HG02943 (cell line): ENCODE measurements around the gene TET3.
"Not testable (repeated sequence)": the region's sequence is repeated elsewhere in the genome, so short reads cannot be mapped to it uniquely, and the experiment has no call there.

Experiments used
- ATAC-seq: cut with Tn5 transposase; IDR thresholded peaks from one replicate; pipeline ENCODE4 v1.9.1; 2021; ENCODE audit warnings: mild to moderate bottlenecking, low read depth, moderate library complexity; ENCODE audit not compliant: unreplicated experiment

Gene TET3

DNA sequence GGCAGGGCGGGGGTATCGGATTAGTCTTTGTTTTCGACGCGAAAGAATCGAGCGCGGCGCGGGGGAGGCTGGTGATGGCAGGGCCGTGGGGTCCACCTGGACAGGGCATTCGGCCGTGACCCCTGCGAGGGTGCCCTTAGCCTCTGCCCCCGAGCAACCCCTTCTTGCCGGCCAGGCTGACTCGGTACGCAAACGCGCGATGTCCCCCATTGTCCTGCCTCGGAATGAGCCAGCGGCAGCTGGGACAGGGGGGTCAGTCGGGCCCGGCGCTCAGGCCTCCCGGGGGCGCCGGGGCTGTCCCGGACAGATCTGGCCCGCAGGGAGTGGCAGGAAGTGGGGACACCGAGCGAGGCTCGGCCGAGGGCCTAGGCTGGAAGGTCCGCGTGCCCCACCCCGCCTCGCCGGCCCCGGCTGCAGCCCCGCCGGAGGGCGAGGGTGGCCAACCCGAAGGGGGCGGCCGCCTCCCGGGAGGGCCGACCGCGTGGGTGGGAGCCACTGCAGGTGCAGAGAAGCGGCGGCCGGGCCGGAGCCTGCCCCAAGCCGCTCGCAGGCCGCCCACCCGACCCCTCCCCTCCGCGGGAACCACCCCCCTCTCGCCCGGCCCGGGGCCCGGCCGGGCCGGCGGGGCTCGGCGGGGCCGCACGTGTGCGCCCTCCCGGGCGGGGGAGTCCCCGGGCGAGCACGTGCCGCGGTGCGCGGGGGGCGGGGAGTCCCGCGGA is at the start of gene TET3:
TET3 (plus strand) TSS at position 708 of the 719 bp plus-strand sequence. CDS start 1,494 bp downstream, outside the sequence.
- ATAC-seq = no peak

DNA sequence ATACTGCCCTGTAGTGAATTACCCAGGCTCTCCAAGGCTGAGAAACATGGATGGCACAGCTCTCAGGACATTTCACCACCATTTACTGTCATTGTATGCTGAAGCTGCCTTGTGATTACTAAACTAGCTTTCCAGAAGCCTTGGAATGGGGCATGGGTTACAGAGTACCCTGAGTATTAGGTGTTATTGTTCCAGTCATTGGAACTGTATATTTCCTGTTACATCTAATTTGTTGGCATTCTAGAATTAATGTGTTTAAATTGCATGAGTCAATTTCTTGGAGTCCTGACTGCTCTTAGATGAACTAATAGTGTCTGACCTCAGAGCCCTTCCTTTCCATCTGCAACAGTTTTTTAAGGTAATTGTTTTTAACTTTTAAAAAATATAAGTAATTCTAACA is 49.1 kb upstream of the TET3 start:
- no peak for ATAC-seq

DNA sequence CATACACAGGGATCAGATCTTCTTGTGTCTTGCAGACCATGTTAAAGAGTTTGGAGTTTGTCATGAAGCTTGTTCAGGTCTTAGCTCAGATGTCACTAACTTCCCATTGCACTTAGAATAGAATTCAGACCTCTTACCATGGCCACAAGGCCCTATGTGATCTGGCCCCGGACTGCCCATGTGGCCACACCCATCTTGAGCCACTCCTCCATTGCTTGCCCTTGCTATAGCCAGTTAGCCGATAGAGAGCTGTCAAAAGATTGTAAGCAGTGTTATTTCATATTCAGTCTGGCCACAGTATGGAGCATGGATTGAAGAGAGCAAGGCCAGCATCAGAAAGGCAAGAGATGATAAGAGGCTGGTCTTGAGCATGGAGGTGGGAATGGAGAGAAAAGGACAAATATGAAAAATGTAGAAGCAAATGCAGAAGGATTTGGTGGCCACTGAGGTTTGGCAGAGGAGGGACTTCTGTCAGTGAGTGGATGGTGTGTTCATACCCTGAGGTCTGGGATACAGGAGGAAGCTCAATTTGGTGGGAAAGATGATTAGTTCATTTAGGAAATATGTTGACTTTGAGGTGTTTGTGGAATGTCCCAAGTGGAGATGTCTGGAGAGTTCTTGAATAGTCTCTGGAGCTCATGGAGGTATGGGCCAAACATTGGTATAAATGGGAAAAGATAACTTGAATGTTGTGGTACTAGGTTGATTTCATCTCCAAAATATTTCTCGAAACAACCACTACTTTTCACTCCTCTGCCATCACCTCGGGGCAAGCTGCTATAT is 47.4 kb upstream of the TET3 start:
- ATAC-seq = no peak

DNA sequence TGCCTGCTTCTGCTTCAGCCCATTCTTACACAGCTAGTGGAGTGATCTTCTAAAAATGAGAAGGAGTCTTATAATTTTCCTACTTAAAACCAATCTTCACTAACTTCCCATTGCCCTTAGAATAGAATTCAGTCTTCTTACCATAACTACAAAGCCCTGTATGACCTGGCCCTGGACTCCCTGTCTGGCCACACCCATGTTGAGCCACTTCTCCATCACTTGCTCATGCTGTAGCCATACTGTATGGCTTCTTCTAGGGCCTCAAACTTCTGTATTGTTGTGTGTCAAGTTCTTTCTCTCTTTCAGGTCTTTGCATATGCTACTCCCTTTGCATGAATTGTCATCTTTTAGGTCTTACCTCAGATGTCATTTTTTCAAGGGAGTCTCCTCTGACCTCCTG is 46.8 kb upstream of the TET3 start:
- no peak for ATAC-seq

DNA sequence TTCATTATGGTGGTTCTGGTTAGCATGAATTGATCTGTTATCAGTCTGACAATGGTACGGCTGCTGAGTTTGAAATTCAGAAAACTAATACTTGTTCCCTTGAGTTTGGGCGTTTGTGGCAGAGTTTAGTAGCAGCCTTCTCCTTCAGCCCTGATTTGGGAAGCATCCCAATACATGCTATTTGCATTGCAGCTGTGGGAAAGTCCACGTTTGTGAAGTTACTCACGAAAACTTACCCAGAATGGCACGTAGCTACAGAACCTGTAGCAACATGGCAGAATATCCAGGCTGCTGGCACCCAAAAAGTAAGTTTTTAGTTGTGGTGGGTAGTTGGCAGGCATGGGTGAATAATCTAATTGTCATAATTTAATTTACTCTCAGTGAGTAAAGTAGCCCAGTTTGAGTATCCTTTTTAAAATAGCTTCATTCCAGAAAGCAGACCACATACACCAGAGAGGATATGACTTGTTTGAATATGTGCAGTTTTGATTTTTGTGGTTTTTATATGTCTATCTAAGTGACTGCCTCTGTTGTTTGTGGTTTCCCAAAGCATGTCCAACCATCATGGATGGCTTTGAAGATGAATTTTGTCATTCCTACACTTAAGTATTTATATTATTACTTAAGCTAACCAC is 45.9 kb upstream of the TET3 start:
- no peak for ATAC-seq

DNA sequence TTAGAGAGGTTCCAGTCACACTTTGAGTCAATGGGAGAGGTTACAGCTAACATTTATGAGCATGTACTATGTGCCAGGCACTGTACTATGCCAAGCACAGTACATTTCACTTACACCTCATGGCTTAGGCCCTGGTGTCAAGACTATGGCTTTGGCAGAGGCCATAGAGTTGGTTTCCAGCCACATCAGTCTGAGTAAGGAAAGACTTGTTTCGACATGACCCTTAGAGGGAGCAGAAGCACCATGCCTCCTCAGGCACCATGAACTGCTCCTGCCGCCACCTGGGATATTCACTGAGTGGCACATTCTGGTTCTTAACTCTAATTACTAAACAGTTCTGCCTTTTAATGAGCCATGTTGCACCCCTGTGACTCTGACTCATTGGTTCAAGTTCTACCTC is 45.3 kb upstream of the TET3 start:
- no peak for ATAC-seq

DNA sequence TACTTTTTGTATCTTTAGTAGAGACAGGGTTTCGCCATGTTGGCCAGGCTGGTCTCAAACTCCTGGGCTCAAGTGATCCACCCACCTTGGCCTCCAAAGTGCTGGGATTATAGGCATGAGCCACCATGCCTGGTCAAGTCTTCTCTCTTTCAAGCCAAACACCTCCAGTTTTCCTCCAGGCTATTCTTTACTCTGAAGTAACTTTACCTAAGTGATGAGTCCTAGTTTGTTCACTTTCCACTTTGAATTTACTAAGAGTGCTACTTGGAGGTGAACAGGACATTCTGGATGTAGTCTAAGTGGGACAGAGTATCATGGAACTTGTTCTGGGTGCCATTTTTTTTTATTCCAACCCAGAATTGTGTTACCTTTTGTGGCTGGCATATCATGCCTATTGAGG is 44.6 kb upstream of the TET3 start:
- not testable (repeated sequence) for ATAC-seq

DNA sequence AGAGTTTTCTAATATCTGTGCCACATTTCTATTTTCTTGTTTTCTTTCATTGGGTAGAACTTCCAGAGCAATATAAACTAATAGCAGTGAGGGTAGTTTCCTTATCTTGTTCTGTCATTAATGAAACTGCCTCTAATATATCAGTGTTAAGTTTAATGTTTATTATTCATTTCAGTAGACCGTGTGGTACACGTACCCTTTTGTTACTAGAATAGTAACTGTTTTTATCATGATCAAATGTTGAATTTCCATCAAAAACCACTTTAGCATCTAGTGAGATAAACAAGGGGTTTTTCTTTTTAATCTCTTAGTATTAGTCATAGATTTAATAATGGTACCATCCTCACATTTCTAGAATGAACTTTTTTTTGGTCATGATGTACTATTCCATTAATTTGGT is 42.0 kb upstream of the TET3 start:
- no peak for ATAC-seq

DNA sequence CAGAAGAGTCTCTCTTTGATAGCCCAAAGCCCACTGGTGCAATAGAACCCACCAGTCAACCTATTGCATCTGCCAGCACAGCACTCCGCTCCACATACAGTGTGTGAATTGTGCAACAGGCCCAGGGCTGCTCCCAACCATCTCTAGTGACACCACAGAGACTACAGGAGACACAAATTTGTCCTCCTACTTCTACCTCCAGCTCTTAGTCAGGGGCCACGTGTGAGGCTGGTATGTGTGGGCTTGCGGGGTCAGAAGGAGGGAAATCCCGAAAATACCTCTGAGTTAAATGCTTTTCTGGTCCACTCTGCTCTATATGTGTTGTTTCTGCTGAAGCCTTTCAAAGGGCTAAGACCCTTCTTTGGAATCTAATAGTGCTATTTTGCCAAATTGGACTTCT is 40.0 kb upstream of the TET3 start:
- no peak for ATAC-seq

DNA sequence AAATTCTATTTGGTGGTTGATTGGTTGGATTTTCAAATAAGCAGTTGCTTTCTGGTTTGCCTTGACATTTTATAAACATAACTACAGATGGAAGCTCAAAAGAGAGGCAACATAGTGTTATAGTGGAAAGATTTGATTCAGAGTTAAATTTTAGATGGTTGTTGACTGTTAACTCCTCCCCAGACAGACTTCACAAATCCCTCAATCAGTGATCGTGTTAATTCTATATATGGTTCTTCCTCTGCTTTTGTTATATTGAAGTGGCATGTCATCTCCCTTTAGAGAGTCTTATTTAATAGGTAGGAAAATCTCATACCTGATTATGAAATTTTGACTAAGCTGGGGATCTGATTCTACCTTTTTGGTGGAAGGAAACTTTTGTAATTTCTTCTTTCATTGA is 38.5 kb upstream of the TET3 start:
- ATAC-seq = no peak

DNA sequence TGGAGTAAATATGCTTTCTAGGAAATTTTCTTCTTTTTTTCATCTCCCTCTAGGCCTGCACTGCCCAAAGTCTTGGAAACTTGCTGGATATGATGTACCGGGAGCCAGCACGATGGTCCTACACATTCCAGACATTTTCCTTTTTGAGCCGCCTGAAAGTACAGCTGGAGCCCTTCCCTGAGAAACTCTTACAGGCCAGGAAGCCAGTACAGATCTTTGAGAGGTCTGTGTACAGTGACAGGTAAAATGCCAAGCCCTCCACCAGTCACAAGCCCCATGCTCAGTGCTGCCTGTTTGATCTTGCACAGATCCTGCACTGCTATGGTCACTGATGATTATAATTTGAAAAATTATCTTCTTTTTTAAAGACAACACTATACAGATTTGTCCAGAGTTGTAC is 38.0 kb upstream of the TET3 start:
- no peak for ATAC-seq

DNA sequence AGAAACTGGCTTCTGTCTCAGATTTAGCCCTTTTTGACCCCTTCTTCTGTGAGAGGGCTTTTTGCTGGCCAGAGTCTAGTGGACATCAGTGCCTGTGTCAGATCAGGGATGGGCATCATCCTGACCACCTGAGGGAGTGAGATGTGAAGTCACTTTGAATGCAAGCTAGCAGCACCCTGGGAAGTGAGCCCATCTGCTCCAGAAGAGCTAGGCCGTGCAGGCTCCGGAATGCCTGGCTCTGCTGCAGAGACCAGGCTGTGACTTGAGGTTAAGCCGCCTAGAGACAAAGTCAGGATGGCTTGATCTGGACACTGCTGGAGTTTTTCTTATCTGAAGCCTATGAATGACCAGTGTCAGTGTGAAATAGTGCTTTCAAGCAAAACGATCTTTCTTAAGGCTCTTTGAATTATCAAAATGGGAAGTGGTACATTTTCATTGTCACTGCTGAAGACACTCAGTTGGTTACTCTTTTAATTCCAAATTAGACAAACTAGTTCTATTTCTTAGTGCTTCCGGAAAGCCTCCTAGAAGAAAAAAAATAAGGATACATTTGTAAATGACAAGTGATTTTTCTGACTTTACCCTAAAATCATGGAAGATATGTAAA is 37.2 kb upstream of the TET3 start:
- no peak for ATAC-seq

DNA sequence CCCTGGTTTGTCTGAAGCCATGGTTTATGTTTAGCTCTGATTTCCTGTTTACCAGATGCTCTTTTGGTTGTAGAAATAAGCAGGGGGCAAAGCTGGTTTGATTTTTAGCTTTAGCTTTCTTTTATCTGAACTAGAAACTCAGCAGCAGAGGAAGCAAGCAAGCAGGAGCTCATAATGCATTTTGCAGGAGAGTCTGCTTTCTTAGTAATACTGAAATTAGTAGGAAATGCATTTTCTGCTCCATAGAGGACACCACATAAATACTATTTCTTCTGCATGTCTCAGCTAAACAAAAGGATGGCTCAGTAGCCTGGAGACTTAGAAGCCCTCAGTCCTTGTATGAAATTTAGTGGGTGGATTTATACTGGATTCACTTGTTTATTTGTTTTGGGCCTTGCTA is 34.9 kb upstream of the TET3 start:
- ATAC-seq = no peak

DNA sequence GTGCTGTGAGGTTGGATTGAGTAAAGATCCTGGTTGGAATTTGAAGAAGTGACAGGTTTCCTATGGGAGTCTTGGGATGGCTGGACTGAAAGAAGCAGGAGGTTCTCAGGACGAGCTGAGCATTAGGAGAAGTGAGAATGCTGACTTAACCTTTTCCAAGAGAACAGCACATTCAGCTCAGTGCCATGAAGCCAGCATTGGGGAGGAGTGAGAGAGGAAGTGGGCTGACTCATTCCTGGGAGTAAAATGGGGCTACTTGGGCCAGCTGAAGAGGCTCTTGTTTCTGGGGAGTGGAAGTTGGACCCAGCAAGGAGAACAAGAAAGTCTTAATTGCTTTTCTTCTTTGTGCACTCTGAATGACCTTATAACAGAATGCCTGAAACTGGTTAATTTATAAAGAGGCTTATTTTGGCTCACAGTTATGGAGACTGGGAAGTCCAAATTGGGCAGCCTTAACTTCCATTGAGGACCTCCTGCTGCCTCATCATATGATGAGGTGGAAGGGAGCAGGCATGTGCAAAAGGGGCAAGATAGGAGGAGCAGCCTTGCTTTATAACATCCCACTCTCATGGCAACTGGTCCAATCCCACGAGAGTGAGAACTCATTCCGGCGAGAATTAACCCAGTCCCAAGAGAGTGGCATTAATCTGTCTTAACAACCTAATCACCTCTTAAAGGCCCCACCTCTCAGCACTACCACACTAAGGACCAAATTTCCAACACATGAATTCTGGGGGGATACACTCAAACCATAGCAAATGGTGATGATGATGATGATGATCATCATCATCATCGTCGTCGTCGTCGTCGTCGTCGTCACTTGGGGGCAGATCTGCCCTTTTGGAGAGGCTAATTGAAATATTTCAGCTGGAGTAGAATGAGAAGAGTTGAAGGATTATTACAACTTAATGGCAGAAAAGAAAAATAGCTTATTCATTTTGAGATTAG is 31.9 kb upstream of the TET3 start:
- ATAC-seq = no peak

DNA sequence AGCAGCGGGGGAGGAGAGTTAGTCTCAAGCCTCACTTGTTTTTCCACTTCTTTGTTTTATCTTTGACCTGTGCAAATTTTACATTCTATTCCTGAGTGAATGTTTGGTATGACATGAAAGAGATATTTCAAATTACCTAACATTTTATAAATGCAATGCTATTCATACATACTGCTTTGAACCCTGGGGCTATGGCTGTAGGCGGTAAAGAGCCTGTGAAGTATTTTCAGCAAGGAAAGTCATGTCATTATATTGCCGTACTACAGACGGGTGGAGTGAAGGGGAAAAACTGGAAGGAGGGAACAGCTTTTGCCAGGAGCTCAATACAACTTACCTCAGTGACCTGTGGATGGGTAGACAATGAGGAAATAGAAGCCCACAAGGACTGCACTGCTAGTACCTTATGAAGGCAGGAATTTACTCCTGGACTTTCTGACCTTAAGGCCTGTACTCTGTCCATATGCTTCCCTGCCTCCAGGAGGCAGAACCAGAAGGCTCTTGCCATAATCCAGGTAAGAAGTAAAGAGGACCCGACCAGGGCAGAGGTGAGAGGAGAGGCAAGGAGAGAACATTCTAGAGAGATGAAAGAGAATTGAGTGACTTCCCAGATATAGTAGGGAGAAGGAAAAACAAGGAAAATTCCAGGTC is 28.4 kb upstream of the TET3 start:
- no peak for ATAC-seq

DNA sequence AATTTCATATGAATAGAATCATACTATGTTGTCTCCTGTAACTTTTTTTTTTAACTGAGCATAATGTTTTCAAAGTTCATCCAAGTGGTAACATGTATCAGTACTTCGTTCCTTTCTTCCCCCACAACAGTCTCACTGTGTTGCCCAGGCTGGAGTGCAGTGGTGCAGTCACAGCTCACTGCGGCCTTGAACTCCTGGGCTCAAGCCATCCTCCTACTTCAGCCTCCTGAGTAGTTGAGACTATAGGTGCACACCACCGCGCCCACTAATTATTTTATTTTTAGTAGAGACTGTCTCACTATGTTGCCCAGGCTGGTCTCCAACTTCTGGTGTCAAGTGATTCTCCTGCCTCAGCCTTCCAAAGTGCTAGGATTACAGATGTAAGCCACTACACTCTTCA is 23.4 kb upstream of the TET3 start:
- ATAC-seq = no peak

DNA sequence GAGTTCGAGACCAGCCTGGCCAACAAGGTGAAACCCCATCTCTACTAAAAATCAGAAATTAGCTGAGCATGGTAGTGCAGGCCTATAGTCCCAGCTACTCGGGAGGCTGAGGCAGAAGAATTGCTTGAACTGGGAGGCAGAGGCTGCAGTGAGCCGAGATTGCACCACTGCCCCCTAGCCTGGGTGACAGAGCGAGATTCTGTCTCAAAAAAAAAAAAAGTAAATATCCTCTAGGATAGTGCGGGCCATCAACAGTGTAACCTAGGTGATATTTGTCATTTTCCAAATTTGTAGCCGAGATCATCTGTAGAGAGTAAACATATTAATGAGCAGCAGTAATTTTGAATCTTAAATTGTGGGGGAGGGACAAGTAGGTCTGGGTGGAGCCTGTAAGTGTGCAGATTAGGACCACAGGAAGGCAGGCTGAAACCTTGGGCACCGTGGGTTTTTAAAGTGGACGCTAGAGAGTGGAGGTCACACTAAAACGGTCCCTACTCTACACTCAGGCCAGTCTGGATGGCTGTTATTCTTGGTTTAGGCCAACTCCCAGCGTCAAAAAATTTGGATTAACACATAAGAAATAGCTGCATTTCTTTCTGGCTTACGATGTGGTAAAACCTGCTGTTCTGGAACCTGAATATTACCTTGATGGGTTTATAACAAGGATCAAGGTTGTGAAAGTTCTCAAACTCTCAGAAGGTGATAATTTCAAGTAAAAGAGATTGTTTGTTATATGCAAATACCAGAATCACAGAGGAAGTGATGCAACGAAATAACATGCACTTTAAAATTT is 22.7 kb upstream of the TET3 start:
- ATAC-seq = no peak

DNA sequence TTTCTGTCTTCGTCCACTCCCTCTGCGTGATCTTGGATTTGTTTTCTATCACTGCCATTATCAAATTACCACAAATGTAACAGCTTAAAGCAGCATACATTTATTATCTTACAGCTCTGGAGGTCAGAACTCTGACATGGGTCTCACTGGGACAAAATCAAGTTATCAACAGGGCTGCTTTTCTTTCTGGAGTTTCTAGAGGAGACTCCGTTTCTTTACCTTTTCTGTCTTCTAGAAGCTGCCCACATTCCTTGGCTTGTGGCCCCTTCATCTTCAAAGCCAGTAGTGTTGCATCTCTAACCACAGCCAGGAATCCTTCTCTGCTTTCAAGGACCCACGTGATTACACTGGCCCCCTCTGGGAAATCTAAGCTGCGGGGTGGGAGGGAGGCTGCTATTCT is 21.9 kb upstream of the TET3 start:
- no peak for ATAC-seq
